ENCODE data around the gene RNU7-1.

The RNU7-1 gene

DNA sequence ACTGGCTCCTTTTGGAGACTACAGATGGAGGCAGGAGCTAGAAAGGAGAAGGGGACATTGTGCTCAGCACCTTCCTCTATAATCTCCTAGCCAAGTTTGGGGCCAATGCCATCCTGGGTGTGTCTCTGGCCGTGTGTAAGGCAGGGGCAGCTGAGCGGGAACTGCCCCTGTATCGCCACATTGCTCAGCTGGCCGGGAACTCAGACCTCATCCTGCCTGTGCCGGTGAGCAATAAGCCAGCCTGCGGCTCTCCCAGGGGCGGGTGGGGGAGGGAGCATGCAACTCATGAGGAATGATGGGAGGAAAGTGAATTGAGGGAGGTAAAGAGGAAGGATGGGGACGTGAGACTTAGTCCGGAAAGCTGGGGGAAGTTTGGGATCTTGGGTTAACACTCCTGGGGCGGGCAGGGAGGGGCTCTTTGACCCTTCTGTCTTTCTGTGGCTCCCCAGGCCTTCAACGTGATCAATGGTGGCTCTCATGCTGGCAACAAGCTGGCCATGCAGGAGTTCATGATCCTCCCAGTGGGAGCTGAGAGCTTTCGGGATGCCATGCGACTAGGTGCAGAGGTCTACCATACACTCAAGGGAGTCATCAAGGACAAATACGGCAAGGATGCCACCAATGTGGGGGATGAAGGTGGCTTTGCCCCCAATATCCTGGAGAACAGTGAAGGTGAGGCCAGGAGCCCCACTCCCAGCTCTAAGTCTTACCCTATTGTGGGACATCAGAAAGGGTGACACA lies 26.0 kb upstream of the RNU7-1 start:
- in situ Hi-C loops (cut with MboI; ENCODE audit: low sequenced_read_pairs), result no loop called here

DNA sequence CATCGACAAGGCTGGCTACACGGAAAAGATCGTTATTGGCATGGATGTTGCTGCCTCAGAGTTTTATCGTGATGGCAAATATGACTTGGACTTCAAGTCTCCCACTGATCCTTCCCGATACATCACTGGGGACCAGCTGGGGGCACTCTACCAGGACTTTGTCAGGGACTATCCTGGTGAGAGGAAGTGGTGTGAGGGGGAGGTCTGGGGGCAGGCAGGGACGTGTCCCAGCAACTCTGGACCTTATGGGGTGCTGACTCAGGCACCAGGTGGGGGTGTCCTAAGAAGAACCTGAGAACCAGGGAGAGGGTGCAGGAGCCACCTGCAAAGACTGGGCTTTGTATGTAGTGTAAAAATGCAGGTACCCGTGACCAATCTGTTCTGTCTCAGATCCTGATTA lies 24.0 kb upstream of the RNU7-1 start:
- in situ Hi-C loops (cut with MboI; ENCODE audit: low sequenced_read_pairs), result no loop called here

DNA sequence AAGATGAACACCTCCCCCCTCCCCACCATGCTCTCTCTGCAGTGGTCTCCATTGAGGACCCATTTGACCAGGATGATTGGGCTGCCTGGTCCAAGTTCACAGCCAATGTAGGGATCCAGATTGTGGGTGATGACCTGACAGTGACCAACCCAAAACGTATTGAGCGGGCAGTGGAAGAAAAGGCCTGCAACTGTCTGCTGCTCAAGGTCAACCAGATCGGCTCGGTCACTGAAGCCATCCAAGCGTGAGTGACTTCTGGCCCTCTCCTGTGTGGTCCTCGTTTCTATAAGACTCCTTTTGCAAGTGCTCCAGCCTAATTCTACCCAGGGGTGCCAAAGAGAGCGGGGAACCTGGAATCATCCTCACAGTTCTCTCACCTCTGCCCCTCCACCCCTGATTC lies 22.1 kb upstream of the RNU7-1 start:
- in situ Hi-C loops (cut with MboI; ENCODE audit: low sequenced_read_pairs), result no loop called here

DNA sequence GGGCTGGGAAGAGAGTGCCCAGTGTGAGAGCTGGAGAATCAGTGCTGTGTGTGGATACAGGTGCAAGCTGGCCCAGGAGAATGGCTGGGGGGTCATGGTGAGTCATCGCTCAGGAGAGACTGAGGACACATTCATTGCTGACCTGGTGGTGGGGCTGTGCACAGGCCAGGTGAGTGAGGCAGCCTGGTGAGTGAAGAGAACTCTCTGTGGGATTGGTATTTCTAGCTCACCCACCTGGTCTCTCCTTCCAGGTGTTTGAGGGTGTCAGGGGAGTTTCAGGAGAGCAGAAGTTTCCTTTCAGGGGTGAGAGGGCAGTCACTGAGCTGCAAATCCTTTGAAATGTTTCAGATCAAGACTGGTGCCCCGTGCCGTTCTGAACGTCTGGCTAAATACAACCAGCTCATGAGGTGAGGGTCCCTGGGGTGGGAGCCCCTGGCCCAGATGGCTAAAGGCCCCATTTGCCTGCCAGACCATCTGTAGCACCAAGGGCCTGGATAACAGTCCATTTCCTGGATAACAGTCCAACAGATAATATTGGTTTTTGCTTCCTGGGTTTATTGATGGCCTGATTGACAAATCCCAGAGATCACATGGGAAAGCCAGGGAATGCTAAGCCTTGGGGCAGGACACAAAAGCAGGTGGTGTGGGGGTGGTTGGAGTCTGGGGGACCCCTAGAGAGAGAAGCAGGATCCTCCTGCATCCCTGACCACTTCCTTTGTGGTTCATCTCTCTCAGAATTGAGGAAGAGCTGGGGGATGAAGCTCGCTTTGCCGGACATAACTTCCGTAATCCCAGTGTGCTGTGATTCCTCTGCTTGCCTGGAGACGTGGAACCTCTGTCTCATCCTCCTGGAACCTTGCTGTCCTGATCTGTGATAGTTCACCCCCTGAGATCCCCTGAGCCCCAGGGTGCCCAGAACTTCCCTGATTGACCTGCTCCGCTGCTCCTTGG lies 21.3 kb upstream of the RNU7-1 start:
- in situ Hi-C loops (cut with MboI; ENCODE audit: low sequenced_read_pairs), result no loop called here

DNA sequence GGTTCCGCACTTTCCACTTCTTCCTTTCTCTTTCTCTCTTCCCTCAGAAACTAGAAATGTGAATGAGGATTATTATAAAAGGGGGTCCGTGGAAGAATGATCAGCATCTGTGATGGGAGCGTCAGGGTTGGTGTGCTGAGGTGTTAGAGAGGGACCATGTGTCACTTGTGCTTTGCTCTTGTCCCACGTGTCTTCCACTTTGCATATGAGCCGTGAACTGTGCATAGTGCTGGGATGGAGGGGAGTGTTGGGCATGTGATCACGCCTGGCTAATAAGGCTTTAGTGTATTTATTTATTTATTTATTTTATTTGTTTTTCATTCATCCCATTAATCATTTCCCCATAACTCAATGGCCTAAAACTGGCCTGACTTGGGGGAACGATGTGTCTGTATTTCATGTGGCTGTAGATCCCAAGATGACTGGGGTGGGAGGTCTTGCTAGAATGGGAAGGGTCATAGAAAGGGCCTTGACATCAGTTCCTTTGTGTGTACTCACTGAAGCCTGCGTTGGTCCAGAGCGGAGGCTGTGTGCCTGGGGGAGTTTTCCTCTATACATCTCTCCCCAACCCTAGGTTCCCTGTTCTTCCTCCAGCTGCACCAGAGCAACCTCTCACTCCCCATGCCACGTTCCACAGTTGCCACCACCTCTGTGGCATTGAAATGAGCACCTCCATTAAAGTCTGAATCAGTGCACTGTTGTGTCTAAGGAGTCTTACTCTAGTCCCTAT lies 20.4 kb upstream of the RNU7-1 start:
- in situ Hi-C loops (cut with MboI; ENCODE audit: low sequenced_read_pairs), result no loop called here

DNA sequence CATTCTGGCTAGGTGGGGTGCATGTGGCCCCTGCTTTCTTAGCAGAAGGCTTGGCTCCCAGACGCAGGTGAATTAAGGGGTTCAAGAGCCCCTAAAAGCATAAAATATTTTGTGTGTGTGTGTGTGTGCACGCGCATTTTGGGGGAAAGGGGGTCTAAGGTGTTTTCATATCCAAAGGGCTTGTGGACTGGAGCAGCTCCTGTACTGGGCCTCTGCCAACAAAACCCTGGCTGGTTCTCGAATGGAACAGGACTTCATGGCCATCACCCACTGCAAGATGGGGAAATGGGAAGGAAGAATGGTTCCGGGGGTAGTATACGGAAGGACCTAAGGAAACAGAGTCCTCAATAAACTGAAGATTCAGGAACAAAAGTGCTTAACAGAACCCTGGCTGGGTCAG lies 19.8 kb upstream of the RNU7-1 start:
- in situ Hi-C loops (cut with MboI; ENCODE audit: low sequenced_read_pairs), result no loop called here

DNA sequence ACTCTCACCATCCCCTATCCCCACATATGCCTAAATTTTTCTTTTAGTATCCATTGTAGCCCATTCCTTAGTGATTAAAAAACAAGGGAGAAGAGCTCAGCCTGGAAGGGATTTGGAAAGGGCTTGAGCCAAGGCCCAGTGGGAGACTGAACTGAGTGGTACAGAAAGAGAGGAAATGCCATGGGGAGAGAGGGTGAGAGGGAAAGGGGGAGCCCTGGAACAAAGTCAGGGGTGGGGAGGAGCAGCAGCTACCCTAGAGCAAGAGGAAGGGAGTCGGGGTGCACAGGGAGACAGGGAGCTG lies 18.4 kb upstream of the RNU7-1 start:
- in situ Hi-C loops (cut with MboI; ENCODE audit: low sequenced_read_pairs), result no loop called here

DNA sequence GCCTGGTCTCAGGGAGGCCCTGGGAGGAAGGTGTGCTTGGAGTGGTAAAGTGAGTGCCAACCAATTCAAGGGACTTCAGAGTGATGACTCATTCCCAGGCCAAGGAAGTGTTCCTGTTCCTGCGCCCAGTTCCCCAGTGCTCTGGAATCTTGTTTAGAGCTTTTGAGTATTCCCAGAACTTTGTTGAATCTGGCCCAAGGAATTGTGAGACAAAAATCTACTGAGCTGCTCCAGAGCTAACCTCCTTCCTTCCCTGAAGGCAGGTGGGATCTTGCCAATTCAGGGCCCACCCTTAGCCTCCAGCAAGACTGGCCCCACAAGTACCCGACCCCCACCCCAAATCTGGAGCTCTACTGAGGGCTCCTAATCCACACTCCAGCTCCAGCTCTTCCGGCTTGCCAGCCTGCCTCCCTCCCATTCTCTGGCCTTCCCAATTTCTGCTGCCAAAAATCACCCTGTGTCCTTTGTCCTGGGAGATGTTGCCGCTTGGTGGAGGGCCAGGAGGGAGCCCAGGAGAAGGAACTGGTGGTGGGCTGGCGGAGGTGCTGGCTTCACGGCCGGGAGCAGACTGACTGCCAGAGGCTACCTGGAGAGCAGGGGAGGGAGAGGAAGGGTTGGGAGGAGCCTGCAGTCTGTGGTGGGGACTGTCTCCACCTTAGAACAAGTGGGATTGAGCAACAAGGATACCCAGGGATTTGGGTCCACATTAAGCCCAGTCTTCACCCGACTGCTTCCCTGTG lies 17.9 kb upstream of the RNU7-1 start:
- in situ Hi-C loops (cut with MboI; ENCODE audit: low sequenced_read_pairs), result no loop called here

DNA sequence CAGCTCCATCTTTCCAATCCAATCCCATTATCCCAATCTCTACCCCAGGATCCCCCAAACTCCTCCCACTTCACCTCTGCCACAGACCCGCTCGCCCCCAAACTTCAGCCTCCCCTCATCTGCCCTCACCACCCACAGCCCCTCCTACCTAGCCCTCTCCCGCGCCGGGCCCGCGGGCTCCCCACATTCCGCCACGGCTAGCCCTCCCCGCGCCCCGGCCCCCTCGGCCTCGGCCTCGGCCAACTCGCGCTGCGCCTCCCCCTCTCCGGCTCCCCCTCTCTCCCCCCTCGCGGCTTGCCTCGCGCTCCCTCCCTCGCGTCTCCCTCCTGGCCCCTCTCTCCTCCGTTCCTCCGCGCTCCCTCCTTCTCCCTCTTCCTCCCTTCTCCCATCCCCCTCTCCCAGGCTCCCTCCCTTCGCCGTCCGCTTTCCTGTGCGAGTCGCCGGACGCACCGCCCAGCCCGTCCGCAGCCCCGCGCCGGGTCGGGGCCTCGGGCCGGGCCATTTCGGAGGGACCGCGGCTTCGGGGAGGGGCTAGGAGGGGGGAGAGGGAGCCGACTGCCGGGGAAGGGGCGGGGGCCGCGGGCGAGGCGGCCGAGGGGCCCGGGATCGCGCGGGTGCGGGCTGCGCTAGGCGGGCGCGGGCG lies 16.1 kb upstream of the RNU7-1 start, which contains the start of gene ATN1:
ATN1 (plus strand) TSS at position 581 of the 643 bp plus-strand sequence. CDS start 6,043 bp downstream, outside the sequence.
- in situ Hi-C loops (cut with MboI; ENCODE audit: low sequenced_read_pairs), result no loop called here

DNA sequence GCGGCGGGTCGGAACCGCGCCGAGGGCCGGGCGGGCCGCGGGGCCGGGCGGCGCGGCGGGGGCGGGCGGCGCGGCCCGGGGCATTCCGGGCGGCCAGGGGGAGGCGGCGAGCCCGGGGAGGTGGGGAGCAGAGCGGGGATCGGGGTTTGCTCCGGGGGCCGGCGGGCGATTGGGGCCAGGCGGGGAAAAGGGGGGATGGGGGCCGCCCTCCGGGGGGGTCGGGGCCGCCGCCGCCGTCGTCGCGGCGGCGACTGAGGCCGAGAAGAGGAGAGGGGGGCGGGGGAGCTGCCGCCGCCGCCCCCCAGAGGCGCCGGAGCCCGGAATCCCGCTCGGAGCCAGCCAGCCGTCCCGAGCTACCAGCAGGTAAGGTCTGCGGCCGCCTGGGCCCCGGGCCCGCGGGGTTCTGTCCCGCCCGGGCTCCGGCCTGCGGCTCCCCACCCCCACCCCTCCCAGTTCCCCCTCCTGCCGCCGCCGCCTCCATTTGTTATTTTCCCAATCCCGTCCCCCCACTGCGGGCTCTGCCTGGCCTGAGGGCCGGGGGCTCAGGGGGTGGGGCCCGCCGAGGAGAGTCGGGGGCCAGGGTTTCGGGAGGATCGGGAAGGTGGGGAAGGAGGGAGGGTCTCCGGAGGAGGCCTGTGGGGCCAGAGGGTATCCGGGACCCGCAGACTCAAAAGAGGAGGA lies 15.5 kb upstream of the RNU7-1 start:
- in situ Hi-C loops (cut with MboI; ENCODE audit: low sequenced_read_pairs), result no loop called here

DNA sequence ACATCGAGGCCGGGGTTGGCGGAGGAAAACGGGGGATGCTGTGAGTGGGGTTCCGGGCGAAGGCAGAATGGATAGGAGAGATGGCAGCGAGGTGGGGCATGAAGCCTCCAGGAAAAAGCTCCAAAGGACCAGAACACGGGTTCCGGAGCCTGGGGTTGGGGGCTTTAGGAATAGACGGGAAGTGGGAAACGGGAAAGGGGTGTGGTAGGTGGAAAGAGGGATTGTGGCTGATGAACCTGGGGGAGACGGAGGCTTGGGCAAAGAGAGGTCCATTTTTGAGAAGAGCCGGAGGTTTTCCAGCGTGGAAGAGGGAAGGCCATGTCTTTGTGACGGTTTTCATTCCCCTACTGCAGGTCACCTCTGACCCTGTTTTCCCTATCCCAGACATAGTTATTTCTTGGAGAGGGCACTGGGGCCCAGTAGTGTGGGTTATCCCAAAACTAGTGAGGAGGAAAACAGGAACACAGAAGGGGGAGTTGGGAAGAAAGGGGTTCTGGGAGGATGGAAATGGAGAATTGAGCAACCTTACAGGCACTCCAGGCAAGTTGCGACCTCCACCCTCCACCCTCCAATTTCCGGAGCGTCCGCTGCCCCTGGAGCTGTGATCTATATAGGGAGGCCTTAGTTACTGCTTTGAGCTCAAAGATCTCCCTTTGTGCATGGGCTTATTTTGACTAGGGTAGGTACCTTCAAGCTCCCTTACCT lies 14.8 kb upstream of the RNU7-1 start:
- in situ Hi-C loops (cut with MboI; ENCODE audit: low sequenced_read_pairs), result no loop called here

DNA sequence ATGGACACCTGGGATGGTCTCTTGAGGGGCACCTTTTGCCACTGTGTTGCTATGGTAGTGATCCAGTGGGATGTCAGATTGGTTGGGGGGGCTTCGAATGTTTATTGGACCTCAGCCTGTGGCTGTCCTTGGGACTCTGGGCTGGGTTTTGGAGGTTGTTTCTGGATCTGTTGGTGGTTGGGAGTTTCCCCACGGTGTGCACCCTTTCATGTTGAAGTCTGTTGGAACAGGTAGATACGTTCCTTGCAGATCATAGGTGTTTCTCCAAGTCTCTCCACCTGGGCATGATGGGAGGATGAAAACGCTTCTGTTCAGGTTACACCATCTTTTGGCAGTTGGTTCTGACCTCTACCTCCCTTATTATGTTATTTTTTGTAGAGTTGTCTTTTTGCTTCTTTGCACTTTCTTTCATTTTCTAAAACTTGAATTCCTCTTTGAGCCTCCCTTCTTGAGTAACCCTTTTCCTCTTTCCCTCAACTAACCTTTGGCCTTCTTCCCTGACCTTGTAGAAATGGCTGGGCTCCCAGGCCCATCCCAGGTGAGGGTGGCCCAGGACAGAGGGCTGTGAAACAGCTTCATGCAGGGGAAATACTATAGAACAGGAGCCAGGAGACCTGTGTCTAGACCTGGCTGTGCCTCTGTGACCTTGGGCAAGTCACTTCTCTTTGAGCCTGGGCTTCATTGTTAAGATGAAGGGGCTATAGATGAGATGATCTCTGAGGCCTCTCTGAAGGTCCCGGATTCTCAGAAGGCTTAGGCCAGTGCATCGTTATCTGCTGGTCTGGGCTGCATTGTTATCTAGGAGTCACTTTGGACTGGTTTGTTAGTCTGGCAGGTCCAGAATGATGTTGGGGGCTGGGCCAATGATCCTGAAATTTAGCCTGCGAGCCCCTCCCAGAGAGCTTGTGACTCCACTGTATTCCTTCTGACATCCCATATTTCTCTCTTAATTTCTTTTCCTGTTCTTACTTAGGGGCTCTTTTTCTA lies 13.9 kb upstream of the RNU7-1 start:
- in situ Hi-C loops (cut with MboI; ENCODE audit: low sequenced_read_pairs), result no loop called here

DNA sequence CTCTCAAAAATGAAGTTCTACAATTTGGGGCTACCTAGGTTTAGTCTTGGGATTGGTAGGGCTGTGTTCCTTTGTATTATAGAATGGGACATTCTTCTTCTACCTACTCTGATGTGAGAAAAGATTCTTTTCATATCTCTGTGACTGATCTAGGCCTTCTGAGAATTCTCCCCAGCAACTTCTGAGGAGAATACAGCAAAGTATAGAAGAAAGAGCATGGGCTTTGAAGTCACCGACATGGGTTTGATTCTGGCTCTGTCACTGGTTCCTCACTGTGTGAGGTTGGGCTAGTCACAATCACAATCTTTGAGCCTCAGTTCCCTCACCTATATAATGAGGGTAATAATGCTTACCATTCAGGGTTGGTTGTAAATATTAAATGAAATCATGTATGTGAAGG lies 10.8 kb upstream of the RNU7-1 start:
- in situ Hi-C loops (cut with MboI; ENCODE audit: low sequenced_read_pairs), result no loop called here

DNA sequence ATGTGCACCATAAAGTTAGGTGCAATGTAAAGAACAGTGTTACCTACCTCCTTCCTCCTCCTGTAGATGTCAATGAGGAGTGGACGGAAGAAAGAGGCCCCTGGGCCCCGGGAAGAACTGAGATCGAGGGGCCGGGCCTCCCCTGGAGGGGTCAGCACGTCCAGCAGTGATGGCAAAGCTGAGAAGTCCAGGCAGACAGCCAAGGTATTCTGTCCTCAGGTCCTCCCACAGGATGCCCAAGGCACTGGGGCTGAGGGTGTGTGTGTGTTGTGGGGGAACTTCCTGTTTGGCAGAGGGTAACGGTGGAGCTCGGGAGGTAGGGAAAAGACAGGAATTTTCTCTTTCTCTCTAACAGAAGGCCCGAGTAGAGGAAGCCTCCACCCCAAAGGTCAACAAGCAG lies 9.5 kb upstream of the RNU7-1 start:
- in situ Hi-C loops (cut with MboI; ENCODE audit: low sequenced_read_pairs), result no loop called here

DNA sequence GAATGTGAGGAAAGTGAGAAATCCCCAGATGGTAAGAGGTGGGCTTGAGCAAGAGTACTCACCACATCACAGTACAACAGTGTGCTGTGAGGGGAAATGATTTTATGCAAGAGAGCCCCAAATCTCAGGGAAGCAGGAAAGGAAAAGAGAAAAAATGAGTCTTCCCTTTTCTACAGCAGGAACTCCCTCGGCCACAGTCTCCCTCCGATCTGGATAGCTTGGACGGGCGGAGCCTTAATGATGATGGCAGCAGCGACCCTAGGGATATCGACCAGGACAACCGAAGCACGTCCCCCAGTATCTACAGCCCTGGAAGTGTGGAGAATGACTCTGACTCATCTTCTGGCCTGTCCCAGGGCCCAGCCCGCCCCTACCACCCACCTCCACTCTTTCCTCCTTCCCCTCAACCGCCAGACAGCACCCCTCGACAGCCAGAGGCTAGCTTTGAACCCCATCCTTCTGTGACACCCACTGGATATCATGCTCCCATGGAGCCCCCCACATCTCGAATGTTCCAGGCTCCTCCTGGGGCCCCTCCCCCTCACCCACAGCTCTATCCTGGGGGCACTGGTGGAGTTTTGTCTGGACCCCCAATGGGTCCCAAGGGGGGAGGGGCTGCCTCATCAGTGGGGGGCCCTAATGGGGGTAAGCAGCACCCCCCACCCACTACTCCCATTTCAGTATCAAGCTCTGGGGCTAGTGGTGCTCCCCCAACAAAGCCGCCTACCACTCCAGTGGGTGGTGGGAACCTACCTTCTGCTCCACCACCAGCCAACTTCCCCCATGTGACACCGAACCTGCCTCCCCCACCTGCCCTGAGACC lies 8.0 kb upstream of the RNU7-1 start:
- in situ Hi-C loops (cut with MboI; ENCODE audit: low sequenced_read_pairs), result no loop called here

DNA sequence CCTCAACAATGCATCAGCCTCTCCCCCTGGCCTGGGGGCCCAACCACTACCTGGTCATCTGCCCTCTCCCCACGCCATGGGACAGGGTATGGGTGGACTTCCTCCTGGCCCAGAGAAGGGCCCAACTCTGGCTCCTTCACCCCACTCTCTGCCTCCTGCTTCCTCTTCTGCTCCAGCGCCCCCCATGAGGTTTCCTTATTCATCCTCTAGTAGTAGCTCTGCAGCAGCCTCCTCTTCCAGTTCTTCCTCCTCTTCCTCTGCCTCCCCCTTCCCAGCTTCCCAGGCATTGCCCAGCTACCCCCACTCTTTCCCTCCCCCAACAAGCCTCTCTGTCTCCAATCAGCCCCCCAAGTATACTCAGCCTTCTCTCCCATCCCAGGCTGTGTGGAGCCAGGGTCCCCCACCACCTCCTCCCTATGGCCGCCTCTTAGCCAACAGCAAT lies 7.4 kb upstream of the RNU7-1 start:
- in situ Hi-C loops (cut with MboI; ENCODE audit: low sequenced_read_pairs), result no loop called here
